ENCODE measurements around the gene ACP6. TPM values are rescaled to one million over a fixed set of nuclear protein-coding genes. Genes with fewer than 3 reads are reported as not detected.

Gene ACP6
- total RNA-seq, 6 experiments from 2014 or later, result 12.4 to 16.9 (median 15.3) TPM

GRCh38 chr1:147647796-147648633, 22.3 kb downstream of the ACP6 start:
- H3K27ac Mint-ChIP-seq, result no peak overlapping the region
- H3K36me3 Mint-ChIP-seq (ENCODE audit: low read depth), result no peaks in the 10 kb centered on the region; the same call in 1 of the 2 replicates
- H3K27me3 Mint-ChIP-seq (ENCODE audit: insufficient read depth), result peaks cover 2% of the 10 kb centered on the region; the same call in 1 of the 2 replicates
- H3K4me3 Mint-ChIP-seq, result no peak overlapping the region
- TF ChIP-seq CTCF (IDR thresholded peaks at IDR 0.05), result peak; percentile 19; the same call in 1 of the 2 replicates
- DNase-seq, result no peak
- no peaks in the 10 kb centered on the region for H3K9me3 Mint-ChIP-seq
- no peaks in the 10 kb centered on the region for H3K4me1 Mint-ChIP-seq (ENCODE audit: low read depth)

- Mint-ChIP-seq H3K27me3 (ENCODE audit: insufficient read depth) (peaks cover 2% of the 10 kb centered on the region; the same call in 1 of the 2 replicates), H3K36me3 (ENCODE audit: low read depth) (no peaks in the 10 kb centered on the region; the same call in 1 of the 2 replicates), H3K4me1 (ENCODE audit: low read depth) (no peaks in the 10 kb centered on the region), H3K4me3 (no peak overlapping the region), H3K9me3 (no peaks in the 10 kb centered on the region), H3K27ac (no peak overlapping the region)
- TF ChIP-seq CTCF (IDR thresholded peaks at IDR 0.05), result no peak
- no peak for DNase-seq
Measured at GRCh38 chr1:147643974-147644373, 26.4 kb downstream of the ACP6 start.

GRCh38 chr1:147641695-147642592, 28.4 kb downstream of the ACP6 start:
- no peak overlapping the region for H3K4me3 Mint-ChIP-seq
- no peaks in the 10 kb centered on the region for H3K4me1 Mint-ChIP-seq (ENCODE audit: low read depth)
- H3K27ac Mint-ChIP-seq, result no peak overlapping the region
- TF ChIP-seq CTCF (IDR thresholded peaks at IDR 0.05), result peak; percentile 92
- DNase-seq, result peak; percentile 37
- H3K9me3 Mint-ChIP-seq, result no peaks in the 10 kb centered on the region
- peaks cover 2% of the 10 kb centered on the region for H3K27me3 Mint-ChIP-seq (ENCODE audit: insufficient read depth)
- H3K36me3 Mint-ChIP-seq (ENCODE audit: low read depth), result no peaks in the 10 kb centered on the region; the same call in 1 of the 2 replicates

GRCh38 chr1:147641291-147641690, 29.0 kb downstream of the ACP6 start:
- Mint-ChIP-seq H3K27ac (no peak overlapping the region), H3K4me1 (ENCODE audit: low read depth) (no peaks in the 10 kb centered on the region), H3K36me3 (ENCODE audit: low read depth) (no peaks in the 10 kb centered on the region; the same call in 1 of the 2 replicates), H3K9me3 (no peaks in the 10 kb centered on the region), H3K27me3 (ENCODE audit: insufficient read depth) (peaks cover 2% of the 10 kb centered on the region), H3K4me3 (no peak overlapping the region)
- no peak for DNase-seq
- no peak for TF ChIP-seq CTCF (IDR thresholded peaks at IDR 0.05)

- peak; percentile 79 for DNase-seq
- peak; percentile 95 for TF ChIP-seq CTCF (IDR thresholded peaks at IDR 0.05)
- no peaks in the 10 kb centered on the region for H3K4me1 Mint-ChIP-seq (ENCODE audit: low read depth)
- H3K27me3 Mint-ChIP-seq (ENCODE audit: insufficient read depth), result peaks cover 2% of the 10 kb centered on the region
- no peak overlapping the region for H3K27ac Mint-ChIP-seq
- no peaks in the 10 kb centered on the region; the same call in 1 of the 2 replicates for H3K36me3 Mint-ChIP-seq (ENCODE audit: low read depth)
- no peak overlapping the region for H3K4me3 Mint-ChIP-seq
- no peaks in the 10 kb centered on the region for H3K9me3 Mint-ChIP-seq
Measured at GRCh38 chr1:147640553-147641165, 29.7 kb downstream of the ACP6 start.
